ENCODE results near the gene TNPO3.

TNPO3 gene

DNA sequence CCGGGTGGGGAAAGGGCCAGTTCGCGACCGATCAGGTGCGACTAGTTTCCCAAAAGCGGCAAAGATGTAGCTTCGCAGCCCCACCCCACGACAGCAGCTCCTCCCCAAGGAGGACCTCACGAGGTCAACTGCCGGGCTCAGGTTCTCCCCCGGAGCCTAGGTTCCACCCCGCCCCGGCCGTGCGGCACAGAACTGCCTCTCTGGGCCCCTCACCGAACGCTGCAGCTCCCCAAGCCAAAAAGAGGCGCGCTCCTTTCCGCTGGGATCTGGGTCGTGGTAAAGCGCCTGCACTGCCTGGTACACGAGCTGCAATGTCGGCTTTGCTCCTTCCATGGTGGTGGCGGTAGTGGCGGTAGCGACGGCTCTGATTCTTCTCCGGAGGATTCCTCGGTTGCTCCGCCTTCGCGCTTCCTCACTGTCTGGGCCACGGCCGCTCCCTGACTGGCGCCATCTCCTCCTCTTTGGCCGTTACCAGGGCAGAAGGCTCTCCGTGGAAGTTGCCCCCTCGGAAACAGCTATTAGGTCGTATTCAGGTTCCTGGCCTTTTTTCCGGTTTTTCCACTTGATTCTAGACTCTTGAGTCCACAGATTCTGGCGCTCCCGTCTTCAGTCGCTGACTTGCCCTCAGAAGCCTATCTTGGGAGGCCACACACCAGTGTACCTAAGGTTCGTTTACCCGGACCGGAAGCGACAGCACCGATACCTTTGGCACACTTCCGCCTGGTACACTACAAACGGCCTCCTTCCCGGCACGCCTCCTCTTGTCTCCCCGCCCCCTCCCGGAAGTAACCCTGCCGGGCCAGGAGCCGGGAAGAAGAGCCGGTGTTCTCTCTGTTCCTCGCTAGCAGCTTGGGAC, at the start of gene TNPO3:
Gene TNPO3 (minus strand): TSS at position 674 of the 856 bp plus-strand sequence. CDS start 341 bp downstream, at position 333.
- no peak for FAIRE-seq

DNA sequence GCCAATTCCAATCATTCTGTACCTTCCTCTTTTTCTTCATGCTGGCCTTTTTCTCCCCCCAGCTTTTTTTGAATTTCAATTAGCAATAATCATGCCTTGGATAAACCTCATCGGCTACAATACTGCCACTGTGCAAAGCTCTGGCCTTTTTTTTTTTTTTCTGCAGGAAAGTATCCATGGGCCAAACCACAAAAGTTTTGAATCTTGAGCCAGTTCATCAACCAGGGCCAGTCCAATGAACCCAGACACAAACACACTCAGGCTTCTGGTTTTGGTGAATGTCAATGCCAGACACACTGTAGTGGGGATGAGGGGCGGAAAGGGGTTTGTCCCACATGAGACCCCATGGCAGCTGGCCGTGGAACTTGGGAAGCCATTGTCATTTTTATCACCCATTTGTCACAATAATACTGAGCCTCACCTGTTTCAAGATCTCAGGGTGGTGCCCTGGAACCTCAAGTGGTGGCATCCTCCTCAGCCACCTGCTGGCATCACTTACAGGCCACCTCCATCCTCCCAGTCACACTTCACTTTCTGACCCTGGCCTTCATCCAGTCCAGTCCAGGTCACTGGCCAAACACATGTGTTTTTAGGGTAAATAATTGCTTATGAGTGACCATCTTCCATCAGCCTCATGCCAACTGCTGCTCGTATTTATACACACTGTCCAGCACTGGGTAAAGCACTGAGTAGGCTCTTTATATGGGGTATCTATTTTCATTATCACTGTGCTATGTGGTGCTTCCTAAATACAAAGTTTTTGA, 48.8 kb upstream of the TNPO3 start:
- no peak for FAIRE-seq

- FAIRE-seq, result no peak
Observed at GRCh38 chr7:129101746-129102145, 46.8 kb upstream of the TNPO3 start.

GRCh38 chr7:129100827-129101166, 45.9 kb upstream of the TNPO3 start:
- FAIRE-seq, result no peak

- no peak for FAIRE-seq
Observed at GRCh38 chr7:129098409-129099084, 43.6 kb upstream of the TNPO3 start.

DNA sequence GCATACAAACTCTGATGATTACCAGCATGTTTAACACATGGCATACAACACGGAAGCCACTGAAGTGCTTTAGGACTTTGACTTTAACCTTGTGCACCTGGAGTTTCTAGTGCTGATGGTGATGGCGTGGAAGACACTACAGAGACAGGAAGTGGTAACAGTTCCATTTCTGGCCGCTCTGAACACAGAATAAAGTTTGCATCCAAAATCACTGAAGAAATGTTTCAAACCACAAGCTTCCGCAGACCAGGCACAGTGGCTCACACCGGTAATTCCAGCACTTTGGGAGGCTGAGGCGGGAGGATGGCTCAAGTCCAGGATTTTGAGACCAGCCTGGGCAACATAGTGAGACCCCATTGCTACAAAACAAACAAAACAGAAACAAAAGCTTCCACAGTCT, 40.3 kb upstream of the TNPO3 start:
- FAIRE-seq, result no peak

DNA sequence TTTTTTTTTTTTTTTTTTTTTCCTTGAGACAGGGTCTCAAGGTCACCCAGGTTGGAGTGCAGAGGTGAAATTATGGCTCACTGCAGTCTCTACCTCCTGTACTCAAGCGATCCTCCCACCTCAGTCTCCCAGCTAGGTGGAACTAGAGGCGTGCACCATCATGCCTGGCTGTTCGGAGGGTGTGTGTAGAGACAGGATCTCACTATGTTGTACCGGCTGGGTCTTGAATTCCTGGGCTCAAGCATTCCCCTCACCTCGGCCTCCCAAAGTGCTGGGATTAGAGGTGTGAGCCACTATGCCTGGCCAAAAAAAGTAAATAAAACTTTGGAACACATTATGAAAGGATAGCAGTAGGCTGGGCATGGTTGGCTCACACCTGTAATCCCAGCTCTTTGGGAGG, 39.6 kb upstream of the TNPO3 start:
- no peak for FAIRE-seq

DNA sequence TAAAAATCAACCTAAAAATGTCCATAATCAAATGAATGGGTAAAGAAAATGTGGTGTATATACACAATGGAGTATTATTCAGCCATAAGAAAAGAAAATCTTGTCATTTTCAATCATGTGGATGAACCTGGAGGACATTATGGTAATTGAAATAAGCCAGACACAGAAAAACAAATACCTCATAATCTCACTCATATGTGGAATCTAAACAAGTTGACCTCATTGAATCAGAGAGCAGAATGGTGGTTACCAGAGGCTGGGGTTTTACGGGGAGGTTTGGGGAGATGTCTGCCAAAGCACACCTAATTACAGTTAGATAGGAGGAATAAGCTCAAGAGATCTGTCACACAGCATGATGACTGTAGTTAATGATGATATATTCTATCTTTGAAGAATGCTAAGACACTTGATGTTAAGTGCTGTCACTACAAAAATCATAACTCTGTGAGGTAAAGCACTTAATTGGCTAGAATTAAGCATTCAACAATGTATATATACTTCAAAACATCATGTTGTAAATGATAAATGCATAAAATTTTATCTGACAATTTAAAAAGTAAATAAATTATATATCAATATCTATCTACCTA, 39.1 kb upstream of the TNPO3 start:
- no peak for FAIRE-seq

GRCh38 chr7:129091484-129092002, 36.6 kb upstream of the TNPO3 start:
- no peak for FAIRE-seq

- no peak for FAIRE-seq
Observed at GRCh38 chr7:129090300-129090907, 35.5 kb upstream of the TNPO3 start.

- FAIRE-seq, result no peak
Observed at GRCh38 chr7:129089521-129090212, 34.8 kb upstream of the TNPO3 start.

- no peak for FAIRE-seq
Observed at GRCh38 chr7:129084801-129085551, 30.1 kb upstream of the TNPO3 start.

DNA sequence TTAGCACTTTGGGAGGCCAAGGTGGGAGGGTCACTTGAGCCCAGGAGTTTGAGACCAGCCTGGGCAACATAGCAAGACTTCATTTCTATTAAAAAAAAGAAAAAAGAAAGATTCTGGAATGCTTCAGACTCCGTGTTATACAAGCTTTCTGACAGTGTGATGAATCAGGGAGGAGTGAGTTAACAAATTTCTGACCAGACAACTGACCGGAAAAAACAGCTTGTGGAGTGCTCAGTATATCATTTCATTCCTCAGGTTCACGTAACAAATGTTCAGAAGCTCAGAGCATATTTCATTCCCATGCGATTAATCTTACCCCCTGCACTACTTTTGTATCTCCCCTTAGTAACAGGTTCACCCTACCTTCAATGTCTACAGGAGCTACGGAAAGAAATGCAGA, 28.6 kb upstream of the TNPO3 start:
- FAIRE-seq, result no peak

DNA sequence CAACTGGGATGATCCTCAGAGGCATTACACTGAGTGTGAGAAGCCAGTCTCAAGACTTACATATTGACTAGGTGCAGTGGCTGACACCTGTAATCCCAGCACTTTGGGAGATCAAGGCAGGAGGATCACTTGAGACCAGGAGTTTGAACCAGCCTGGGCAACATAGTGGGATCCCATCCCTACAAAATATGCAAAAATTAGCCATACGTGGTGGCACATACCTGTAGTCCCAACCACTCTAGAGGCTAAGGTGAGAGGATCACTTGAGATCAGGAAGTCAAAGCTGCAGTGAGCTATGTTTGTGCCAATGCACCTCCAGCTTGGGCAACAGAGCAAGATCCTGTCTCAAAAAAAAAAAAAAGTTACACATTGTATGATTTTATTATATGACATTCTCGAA, 23.5 kb upstream of the TNPO3 start:
- no peak for FAIRE-seq

DNA sequence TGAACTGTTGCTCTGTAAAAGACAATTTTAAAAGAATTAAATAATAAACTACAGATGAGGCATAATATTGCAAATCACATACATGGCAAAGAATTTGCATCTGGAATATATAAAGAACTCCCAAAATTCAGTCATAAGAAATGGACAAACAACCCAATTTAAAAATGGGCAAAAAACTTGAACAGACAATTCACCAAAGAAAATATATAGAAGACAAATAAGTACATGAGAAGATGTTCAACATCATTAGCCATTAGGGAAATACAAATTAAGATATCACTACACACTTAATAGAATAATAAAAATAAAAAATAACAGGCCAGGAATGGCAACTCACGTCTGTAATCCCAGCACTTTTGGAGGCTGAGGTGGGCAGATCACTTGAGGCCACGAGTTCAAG, 22.0 kb upstream of the TNPO3 start:
- FAIRE-seq, result no peak

- FAIRE-seq, result no peak
Observed at GRCh38 chr7:129074994-129075393, 20.1 kb upstream of the TNPO3 start.

DNA sequence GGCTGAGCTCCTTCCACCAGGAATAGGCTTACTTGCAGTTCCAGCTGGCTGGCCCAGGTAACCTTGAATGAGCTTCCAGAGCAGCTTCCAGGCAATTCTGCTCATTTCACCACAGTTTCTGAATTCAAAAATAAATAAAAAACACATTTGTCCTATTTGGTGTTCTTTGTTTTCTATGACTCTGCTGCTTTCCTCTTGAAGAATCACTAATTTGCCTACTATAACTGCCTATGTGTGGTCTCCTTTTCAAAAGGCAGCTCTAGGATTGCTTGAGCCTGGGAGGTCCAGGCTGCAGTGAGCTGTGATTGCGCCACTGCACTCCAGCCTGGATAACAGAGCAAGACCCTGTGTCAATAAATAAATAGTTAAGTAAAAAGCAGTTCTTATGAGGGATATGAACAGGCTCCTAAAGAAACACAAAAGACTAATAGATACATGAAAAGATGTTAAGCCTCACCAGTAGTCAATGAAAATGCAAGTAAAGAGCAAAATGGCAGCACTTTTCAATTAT, 19.5 kb upstream of the TNPO3 start:
- no peak for FAIRE-seq

GRCh38 chr7:129073738-129074137, 18.8 kb upstream of the TNPO3 start:
- no peak for FAIRE-seq

DNA sequence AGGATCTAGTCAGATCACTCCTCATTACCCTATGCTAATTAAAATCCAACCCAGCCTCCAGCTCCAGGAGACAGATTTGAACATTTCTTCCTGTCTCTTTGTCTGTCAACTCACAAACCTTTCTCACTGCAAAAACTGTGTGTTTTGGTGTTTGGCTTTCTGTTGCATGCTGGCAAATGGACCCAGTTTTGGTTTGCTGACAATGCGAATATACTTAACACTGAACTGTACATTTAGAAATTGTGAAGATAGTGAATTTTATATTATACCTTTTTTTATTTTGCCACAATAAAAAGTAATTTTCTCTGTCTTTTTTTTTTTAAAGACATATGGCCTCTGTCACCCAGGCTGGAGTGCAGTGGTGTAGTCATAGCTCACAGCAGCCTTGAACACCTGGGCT, 18.3 kb upstream of the TNPO3 start:
- no peak for FAIRE-seq

GRCh38 chr7:129072479-129073011, 17.6 kb upstream of the TNPO3 start:
- no peak for FAIRE-seq

DNA sequence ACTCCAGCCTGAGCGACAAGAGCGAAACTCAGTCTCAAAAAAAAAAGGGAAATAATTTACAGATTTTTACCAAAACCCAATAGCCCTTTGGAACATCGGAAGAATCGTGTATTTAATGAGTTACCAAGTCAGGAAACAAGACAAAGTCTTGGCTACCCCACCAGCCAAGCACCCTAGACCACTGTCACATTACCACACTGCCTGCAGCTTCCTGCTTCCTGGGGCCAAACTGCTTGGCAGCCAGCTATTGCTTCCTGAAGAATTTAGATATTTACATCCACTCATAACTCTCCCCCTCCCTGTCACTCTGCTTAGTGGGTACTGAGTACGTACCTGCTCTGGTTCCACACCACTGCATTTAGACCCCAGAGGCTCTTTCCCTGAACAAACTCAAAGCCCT, 14.1 kb upstream of the TNPO3 start:
- FAIRE-seq, result no peak
